GM23338 (cell line): Measurements from ENCODE around the gene LRRFIP2. TPM values are rescaled to one million over a fixed set of nuclear protein-coding genes. Genes with fewer than 3 reads are reported as not detected.

Source experiments
- ATAC-seq: fragments of 200-7000 bp; cut with Tn5 transposase; 3 replicates; pipeline ENCODE4 v1.9.1; 2020
- DNase-seq: peaks from one replicate; pipeline ENCODE4 v3.0.0-alpha.2; 2015; ENCODE audit warnings: low spot score
- H2AFZ ChIP-seq: fragments of 200-600 bp; sonication (generic); 2 replicates; pipeline ENCODE4 v1.8.0; 2016; ENCODE audit warnings: antibody characterized with exemption, mild to moderate bottlenecking, moderate library complexity
- H3F3A ChIP-seq: fragments of 200-600 bp; sonication (generic); replicated peaks from 2 replicates; pipeline ENCODE4 v1.8.0; 2017; ENCODE audit warnings: antibody characterized with exemption, mixed run types, low read depth
- H3K27ac ChIP-seq: fragments of 200-600 bp; sonication (generic); 2 replicates; pipeline ENCODE4 v1.6.1; 2016; ENCODE audit warnings: low read depth
- H3K27me3 ChIP-seq: fragments of 200-600 bp; sonication (generic); 2 replicates; pipeline ENCODE4 v1.8.0; 2016; ENCODE audit warnings: mild to moderate bottlenecking, mixed run types, moderate library complexity; ENCODE audit not compliant: insufficient read depth
- H3K36me3 ChIP-seq: fragments of 200-600 bp; sonication (generic); 2 replicates; pipeline ENCODE4 v1.8.0; 2016; ENCODE audit warnings: mild to moderate bottlenecking; ENCODE audit not compliant: insufficient read depth
- H3K4me1 ChIP-seq: fragments of 200-600 bp; sonication (generic); 2 replicates; pipeline ENCODE4 v1.8.0; 2016; ENCODE audit warnings: mild to moderate bottlenecking, moderate library complexity; ENCODE audit not compliant: insufficient read depth
- H3K4me2 ChIP-seq: fragments of 200-600 bp; sonication (generic); 2 replicates; pipeline ENCODE4 v1.7.1; 2017; ENCODE audit warnings: mixed run types
- H3K4me3 ChIP-seq: fragments of 200-600 bp; sonication (generic); 2 replicates; pipeline ENCODE4 v1.6.1; 2016; ENCODE audit warnings: mixed run types
- H3K79me2 ChIP-seq: fragments of 200-600 bp; sonication (generic); replicated peaks from 2 replicates; pipeline ENCODE4 v1.8.0; 2017; ENCODE audit warnings: mild to moderate bottlenecking; ENCODE audit not compliant: insufficient read depth
- H3K9me2 ChIP-seq: fragments of 200-600 bp; sonication (generic); 2 replicates; pipeline ENCODE4 v1.8.0; 2017; ENCODE audit not compliant: insufficient read depth
- H4K20me1 ChIP-seq: fragments of 200-600 bp; sonication (generic); replicated peaks from 2 replicates; pipeline ENCODE4 v1.8.0; 2017; ENCODE audit warnings: mild to moderate bottlenecking; ENCODE audit not compliant: insufficient read depth
- H3K27ac Mint-ChIP-seq: 2 replicates; pipeline ENCODE4 v1.8.0; 2020; ENCODE audit warnings: inconsistent platforms, mild to moderate bottlenecking, moderate library complexity, mixed read lengths
- H3K27me3 Mint-ChIP-seq: 3 replicates; pipeline ENCODE4 v1.8.0; 2022; ENCODE audit warnings: low read depth, mild to moderate bottlenecking, moderate library complexity, mixed read lengths, inconsistent platforms; ENCODE audit not compliant: insufficient read depth, poor library complexity
- H3K36me3 Mint-ChIP-seq: 3 replicates; pipeline ENCODE4 v1.8.0; 2021; ENCODE audit warnings: low read depth, mild to moderate bottlenecking, inconsistent platforms, moderate library complexity, mixed read lengths
- H3K4me1 Mint-ChIP-seq: 3 replicates; pipeline ENCODE4 v1.8.0; 2020; ENCODE audit warnings: mild to moderate bottlenecking, inconsistent platforms, mixed read lengths
- H3K4me3 Mint-ChIP-seq: 3 replicates; pipeline ENCODE4 v1.8.0; 2021; ENCODE audit warnings: moderate library complexity, mild to moderate bottlenecking, inconsistent platforms, mixed read lengths
- H3K9me3 Mint-ChIP-seq: 3 replicates; pipeline ENCODE4 v1.8.0; 2020; ENCODE audit warnings: moderate library complexity, mild to moderate bottlenecking, inconsistent platforms, mixed read lengths
- CREB1 ChIP-seq: fragments of 250-450 bp; sonication (Bioruptor Pico); IDR thresholded peaks from 2 replicates; pipeline ENCODE4 v1.5.0; 2020; ENCODE audit warnings: low read depth, mild to moderate bottlenecking, moderate library complexity
- EZH2 ChIP-seq: fragments of 200-600 bp; sonication (generic); IDR thresholded peaks from one replicate; pipeline ENCODE4 v1.8.0; 2017; ENCODE audit warnings: antibody characterized with exemption, mild to moderate bottlenecking, low read depth; ENCODE audit not compliant: unreplicated experiment
- EZH2phosphoT487 ChIP-seq: fragments of 200-600 bp; sonication (generic); IDR thresholded peaks from one replicate; pipeline ENCODE4 v1.8.1; 2018; ENCODE audit warnings: antibody characterized with exemption; ENCODE audit not compliant: unreplicated experiment
- JUNB ChIP-seq: IDR thresholded peaks from one replicate; pipeline ENCODE4 v1.6.1; 2016; ENCODE audit warnings: antibody characterized with exemption; ENCODE audit not compliant: unreplicated experiment
- NANOG ChIP-seq: IDR thresholded peaks from 2 replicates; pipeline ENCODE4 v1.6.1; 2016; ENCODE audit warnings: antibody characterized with exemption, borderline replicate concordance
- POLR2AphosphoS5 ChIP-seq: IDR thresholded peaks from 2 replicates; pipeline ENCODE4 v1.6.1; 2016; ENCODE audit warnings: antibody characterized with exemption, low read depth
- STAT1 ChIP-seq: IDR thresholded peaks from one replicate; pipeline ENCODE4 v1.6.1; 2016; ENCODE audit warnings: antibody characterized with exemption; ENCODE audit not compliant: unreplicated experiment
- ZNF114 ChIP-seq: fragments of 250-450 bp; sonication (Bioruptor Pico); IDR thresholded peaks from 2 replicates; pipeline ENCODE4 v1.5.0; 2020; ENCODE audit warnings: mild to moderate bottlenecking, moderate library complexity
- ZNF331 ChIP-seq: fragments of 250-450 bp; sonication (Bioruptor Pico); IDR thresholded peaks from 2 replicates; pipeline ENCODE4 v1.5.0; 2020; ENCODE audit warnings: low read depth, mild to moderate bottlenecking, moderate library complexity
- polyA plus RNA-seq: library from polyadenylated mRNA; unstranded; fragments of >200 nt; fragmentation: Nextera tagmentation; extraction: Ambion mirVana; gene quantifications from 2 replicates; pipeline ENCODE4 v1.2.1, GENCODE V29; 2016
- total RNA-seq: library from RNA; depleted of rRNA; stranded (reverse); fragments of >200 nt; shearing (Covaris generic); gene quantifications from 2 replicates; pipeline ENCODE4 v1.2.3, GENCODE V29; 2014
- TF ChIP-seq, protein P1 (sequence below): IDR thresholded peaks from 2 replicates; pipeline ENCODE4 v1.6.1; 2016; ENCODE audit warnings: antibody characterized with exemption
- TF ChIP-seq, protein P2 (sequence below): IDR thresholded peaks from one replicate; pipeline ENCODE4 v1.6.1; 2018; ENCODE audit warnings: antibody characterized with exemption; ENCODE audit not compliant: unreplicated experiment
- TF ChIP-seq, protein P3 (sequence below), 2 experiments: fragments of 200-600 bp in 1 of 2; sonication (generic) in 1 of 2; conservative IDR thresholded peaks; 2 replicates each; pipeline versions ENCODE4 v1.5.1 to v1.6.1; 2016 to 2017; ENCODE audit warnings: antibody characterized with exemption in 2 of 2, low read depth in 2 of 2, mild to moderate bottlenecking in 2 of 2, moderate library complexity in 1 of 2
- TF ChIP-seq, protein P4 (sequence below): fragments of 250-450 bp; sonication (Bioruptor Pico); IDR thresholded peaks from 2 replicates; pipeline ENCODE4 v1.5.0; 2020; ENCODE audit warnings: mild to moderate bottlenecking, moderate library complexity

Gene LRRFIP2
- total and polyA plus RNA-seq, 2 experiments from 2014 or later = 20.3 to 29.0 TPM

DNA sequence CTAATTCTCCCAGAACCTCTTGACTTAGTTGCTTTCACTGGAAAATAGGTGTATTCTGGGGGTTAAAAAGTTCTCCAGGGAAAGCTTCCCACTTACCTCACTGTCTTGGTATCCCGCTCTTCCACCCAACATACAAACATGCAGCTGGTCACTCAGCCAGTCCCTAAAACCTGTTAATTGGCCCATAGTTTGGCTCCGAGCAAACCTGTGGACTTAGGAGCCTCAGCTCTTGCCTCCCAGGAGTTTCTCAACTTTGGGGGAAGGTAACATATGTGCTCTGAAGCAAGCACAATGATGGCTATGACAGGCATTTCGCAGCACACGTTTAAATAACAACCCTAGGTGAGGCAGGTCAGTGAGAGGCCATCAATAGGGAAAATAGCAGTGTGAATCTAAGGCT lies 25.8 kb upstream of the LRRFIP2 start:
- Mint-ChIP-seq H3K27me3 (peaks cover 2% of the 10 kb centered on the region), H3K4me1 (0 out of 3 replicates have a peak, but pooled peaks cover 2% of the 10 kb centered on the region), H3K27ac (no peak overlapping the region), H3K36me3 (no peaks in the 10 kb centered on the region), H3K4me3 (no peak overlapping the region), H3K9me3 (0 out of 3 replicates have a peak, but pooled peaks cover 3% of the 10 kb centered on the region)
- no peaks in the 10 kb centered on the region for H3K79me2 ChIP-seq
- 0 out of 2 replicates have a peak, but pooled peaks cover 5% of the 10 kb centered on the region for H3K9me2 ChIP-seq
- DNase-seq (no peak), ATAC-seq (no peak)
- H4K20me1 ChIP-seq = no peaks in the 10 kb centered on the region
- no peaks in the 10 kb centered on the region for H3K4me1 ChIP-seq
- 0 out of 2 replicates have a peak overlapping the region, but pooled peaks have one; percentile 43 for H2AFZ ChIP-seq
- H3K27me3 ChIP-seq = no peaks in the 10 kb centered on the region
- H3K36me3 ChIP-seq = no peaks in the 10 kb centered on the region
- no peak for TF ChIP-seq ZNF331
- no peak for TF ChIP-seq EZH2phosphoT487
- TF ChIP-seq, protein P1, sequence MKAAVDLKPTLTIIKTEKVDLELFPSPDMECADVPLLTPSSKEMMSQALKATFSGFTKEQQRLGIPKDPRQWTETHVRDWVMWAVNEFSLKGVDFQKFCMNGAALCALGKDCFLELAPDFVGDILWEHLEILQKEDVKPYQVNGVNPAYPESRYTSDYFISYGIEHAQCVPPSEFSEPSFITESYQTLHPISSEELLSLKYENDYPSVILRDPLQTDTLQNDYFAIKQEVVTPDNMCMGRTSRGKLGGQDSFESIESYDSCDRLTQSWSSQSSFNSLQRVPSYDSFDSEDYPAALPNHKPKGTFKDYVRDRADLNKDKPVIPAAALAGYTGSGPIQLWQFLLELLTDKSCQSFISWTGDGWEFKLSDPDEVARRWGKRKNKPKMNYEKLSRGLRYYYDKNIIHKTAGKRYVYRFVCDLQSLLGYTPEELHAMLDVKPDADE = no peak
- no peak for TF ChIP-seq NANOG
- TF ChIP-seq ZNF114 (CRISPR knock-in tag) = no peak
- TF ChIP-seq, protein P2, sequence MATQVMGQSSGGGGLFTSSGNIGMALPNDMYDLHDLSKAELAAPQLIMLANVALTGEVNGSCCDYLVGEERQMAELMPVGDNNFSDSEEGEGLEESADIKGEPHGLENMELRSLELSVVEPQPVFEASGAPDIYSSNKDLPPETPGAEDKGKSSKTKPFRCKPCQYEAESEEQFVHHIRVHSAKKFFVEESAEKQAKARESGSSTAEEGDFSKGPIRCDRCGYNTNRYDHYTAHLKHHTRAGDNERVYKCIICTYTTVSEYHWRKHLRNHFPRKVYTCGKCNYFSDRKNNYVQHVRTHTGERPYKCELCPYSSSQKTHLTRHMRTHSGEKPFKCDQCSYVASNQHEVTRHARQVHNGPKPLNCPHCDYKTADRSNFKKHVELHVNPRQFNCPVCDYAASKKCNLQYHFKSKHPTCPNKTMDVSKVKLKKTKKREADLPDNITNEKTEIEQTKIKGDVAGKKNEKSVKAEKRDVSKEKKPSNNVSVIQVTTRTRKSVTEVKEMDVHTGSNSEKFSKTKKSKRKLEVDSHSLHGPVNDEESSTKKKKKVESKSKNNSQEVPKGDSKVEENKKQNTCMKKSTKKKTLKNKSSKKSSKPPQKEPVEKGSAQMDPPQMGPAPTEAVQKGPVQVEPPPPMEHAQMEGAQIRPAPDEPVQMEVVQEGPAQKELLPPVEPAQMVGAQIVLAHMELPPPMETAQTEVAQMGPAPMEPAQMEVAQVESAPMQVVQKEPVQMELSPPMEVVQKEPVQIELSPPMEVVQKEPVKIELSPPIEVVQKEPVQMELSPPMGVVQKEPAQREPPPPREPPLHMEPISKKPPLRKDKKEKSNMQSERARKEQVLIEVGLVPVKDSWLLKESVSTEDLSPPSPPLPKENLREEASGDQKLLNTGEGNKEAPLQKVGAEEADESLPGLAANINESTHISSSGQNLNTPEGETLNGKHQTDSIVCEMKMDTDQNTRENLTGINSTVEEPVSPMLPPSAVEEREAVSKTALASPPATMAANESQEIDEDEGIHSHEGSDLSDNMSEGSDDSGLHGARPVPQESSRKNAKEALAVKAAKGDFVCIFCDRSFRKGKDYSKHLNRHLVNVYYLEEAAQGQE = no peak
- no peak for TF ChIP-seq STAT1
- no peak for TF ChIP-seq CREB1 (CRISPR knock-in tag)
- TF ChIP-seq JUNB = no peak
- no peak for TF ChIP-seq EZH2
- TF ChIP-seq, protein P3, sequence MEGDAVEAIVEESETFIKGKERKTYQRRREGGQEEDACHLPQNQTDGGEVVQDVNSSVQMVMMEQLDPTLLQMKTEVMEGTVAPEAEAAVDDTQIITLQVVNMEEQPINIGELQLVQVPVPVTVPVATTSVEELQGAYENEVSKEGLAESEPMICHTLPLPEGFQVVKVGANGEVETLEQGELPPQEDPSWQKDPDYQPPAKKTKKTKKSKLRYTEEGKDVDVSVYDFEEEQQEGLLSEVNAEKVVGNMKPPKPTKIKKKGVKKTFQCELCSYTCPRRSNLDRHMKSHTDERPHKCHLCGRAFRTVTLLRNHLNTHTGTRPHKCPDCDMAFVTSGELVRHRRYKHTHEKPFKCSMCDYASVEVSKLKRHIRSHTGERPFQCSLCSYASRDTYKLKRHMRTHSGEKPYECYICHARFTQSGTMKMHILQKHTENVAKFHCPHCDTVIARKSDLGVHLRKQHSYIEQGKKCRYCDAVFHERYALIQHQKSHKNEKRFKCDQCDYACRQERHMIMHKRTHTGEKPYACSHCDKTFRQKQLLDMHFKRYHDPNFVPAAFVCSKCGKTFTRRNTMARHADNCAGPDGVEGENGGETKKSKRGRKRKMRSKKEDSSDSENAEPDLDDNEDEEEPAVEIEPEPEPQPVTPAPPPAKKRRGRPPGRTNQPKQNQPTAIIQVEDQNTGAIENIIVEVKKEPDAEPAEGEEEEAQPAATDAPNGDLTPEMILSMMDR (conservative IDR thresholded peaks at IDR 0.05; ENCODE audit: low read depth in 2 of 2) = no peak
- no peak for TF ChIP-seq POLR2AphosphoS5
- TF ChIP-seq, protein P4, sequence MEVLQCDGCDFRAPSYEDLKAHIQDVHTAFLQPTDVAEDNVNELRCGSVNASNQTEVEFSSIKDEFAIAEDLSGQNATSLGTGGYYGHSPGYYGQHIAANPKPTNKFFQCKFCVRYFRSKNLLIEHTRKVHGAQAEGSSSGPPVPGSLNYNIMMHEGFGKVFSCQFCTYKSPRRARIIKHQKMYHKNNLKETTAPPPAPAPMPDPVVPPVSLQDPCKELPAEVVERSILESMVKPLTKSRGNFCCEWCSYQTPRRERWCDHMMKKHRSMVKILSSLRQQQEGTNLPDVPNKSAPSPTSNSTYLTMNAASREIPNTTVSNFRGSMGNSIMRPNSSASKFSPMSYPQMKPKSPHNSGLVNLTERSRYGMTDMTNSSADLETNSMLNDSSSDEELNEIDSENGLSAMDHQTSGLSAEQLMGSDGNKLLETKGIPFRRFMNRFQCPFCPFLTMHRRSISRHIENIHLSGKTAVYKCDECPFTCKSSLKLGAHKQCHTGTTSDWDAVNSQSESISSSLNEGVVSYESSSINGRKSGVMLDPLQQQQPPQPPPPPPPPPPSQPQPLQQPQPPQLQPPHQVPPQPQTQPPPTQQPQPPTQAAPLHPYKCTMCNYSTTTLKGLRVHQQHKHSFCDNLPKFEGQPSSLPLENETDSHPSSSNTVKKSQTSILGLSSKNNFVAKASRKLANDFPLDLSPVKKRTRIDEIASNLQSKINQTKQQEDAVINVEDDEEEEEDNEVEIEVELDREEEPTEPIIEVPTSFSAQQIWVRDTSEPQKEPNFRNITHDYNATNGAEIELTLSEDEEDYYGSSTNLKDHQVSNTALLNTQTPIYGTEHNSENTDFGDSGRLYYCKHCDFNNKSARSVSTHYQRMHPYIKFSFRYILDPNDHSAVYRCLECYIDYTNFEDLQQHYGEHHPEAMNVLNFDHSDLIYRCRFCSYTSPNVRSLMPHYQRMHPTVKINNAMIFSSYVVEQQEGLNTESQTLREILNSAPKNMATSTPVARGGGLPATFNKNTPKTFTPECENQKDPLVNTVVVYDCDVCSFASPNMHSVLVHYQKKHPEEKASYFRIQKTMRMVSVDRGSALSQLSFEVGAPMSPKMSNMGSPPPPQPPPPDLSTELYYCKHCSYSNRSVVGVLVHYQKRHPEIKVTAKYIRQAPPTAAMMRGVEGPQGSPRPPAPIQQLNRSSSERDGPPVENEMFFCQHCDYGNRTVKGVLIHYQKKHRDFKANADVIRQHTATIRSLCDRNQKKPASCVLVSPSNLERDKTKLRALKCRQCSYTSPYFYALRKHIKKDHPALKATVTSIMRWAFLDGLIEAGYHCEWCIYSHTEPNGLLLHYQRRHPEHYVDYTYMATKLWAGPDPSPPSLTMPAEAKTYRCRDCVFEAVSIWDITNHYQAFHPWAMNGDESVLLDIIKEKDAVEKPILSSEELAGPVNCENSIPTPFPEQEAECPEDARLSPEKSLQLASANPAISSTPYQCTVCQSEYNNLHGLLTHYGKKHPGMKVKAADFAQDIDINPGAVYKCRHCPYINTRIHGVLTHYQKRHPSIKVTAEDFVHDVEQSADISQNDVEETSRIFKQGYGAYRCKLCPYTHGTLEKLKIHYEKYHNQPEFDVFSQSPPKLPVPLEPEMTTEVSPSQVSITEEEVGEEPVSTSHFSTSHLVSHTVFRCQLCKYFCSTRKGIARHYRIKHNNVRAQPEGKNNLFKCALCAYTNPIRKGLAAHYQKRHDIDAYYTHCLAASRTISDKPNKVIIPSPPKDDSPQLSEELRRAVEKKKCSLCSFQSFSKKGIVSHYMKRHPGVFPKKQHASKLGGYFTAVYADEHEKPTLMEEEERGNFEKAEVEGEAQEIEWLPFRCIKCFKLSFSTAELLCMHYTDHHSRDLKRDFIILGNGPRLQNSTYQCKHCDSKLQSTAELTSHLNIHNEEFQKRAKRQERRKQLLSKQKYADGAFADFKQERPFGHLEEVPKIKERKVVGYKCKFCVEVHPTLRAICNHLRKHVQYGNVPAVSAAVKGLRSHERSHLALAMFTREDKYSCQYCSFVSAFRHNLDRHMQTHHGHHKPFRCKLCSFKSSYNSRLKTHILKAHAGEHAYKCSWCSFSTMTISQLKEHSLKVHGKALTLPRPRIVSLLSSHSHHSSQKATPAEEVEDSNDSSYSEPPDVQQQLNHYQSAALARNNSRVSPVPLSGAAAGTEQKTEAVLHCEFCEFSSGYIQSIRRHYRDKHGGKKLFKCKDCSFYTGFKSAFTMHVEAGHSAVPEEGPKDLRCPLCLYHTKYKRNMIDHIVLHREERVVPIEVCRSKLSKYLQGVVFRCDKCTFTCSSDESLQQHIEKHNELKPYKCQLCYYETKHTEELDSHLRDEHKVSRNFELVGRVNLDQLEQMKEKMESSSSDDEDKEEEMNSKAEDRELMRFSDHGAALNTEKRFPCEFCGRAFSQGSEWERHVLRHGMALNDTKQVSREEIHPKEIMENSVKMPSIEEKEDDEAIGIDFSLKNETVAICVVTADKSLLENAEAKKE = no peak
- no peak overlapping the region for H3K4me2 ChIP-seq
- no peaks in the 10 kb centered on the region for H3F3A ChIP-seq
- no peak overlapping the region for H3K27ac ChIP-seq
- no peak overlapping the region for H3K4me3 ChIP-seq
